Prostate gland (tissue), 2 donors: ENCODE measurements around the gene CPLANE2.

Experiments
- CTCF ChIP-seq, 4 experiments: fragments of 200-600 bp in 2 of 4; fragments of 450-650 bp in 2 of 4; sonication (generic) in 2 of 4; IDR thresholded peaks; 1 replicate in 3 of 4; 2 replicates in 1 of 4; pipeline ENCODE4 v1.5.1; 2016 to 2019; ENCODE audit warnings: antibody characterized with exemption in 4 of 4, mild to moderate bottlenecking in 2 of 4, moderate library complexity in 2 of 4
- POLR2A ChIP-seq: fragments of 450-650 bp; IDR thresholded peaks from one replicate; pipeline ENCODE4 v1.6.1; 2016; ENCODE audit warnings: antibody characterized with exemption, mild to moderate bottlenecking
- POLR2AphosphoS5 ChIP-seq: sonication (generic); formaldehyde crosslinking; IDR thresholded peaks from one replicate; pipeline ENCODE4 v1.6.1; 2017; ENCODE audit warnings: antibody characterized with exemption

- no peak for TF ChIP-seq CTCF (IDR thresholded peaks at IDR 0.05)
- no peak for TF ChIP-seq POLR2A
- no peak for TF ChIP-seq POLR2AphosphoS5
Measured at GRCh38 chr1:16205891-16206546, 31.0 kb downstream of the CPLANE2 start.
